Activated naive CD8-positive, alpha-beta T cell (primary cell): Measurements from ENCODE around the gene GFOD2.

Experiments used
- H3K27ac Mint-ChIP-seq: one replicate; pipeline ENCODE4 v1.8.0; 2021; ENCODE audit warnings: mixed read lengths
- H3K27me3 Mint-ChIP-seq: one replicate; pipeline ENCODE4 v1.8.0; 2021; ENCODE audit warnings: mixed read lengths
- H3K36me3 Mint-ChIP-seq: one replicate; pipeline ENCODE4 v1.8.0; 2021; ENCODE audit warnings: mixed read lengths
- H3K4me1 Mint-ChIP-seq: one replicate; pipeline ENCODE4 v1.8.0; 2021; ENCODE audit warnings: low read depth, mixed read lengths
- H3K4me3 Mint-ChIP-seq: one replicate; pipeline ENCODE4 v1.8.0; 2021; ENCODE audit warnings: mild to moderate bottlenecking, mixed read lengths
- H3K9me3 Mint-ChIP-seq: one replicate; pipeline ENCODE4 v1.8.0; 2021; ENCODE audit warnings: low read depth, mixed read lengths

Gene GFOD2

DNA sequence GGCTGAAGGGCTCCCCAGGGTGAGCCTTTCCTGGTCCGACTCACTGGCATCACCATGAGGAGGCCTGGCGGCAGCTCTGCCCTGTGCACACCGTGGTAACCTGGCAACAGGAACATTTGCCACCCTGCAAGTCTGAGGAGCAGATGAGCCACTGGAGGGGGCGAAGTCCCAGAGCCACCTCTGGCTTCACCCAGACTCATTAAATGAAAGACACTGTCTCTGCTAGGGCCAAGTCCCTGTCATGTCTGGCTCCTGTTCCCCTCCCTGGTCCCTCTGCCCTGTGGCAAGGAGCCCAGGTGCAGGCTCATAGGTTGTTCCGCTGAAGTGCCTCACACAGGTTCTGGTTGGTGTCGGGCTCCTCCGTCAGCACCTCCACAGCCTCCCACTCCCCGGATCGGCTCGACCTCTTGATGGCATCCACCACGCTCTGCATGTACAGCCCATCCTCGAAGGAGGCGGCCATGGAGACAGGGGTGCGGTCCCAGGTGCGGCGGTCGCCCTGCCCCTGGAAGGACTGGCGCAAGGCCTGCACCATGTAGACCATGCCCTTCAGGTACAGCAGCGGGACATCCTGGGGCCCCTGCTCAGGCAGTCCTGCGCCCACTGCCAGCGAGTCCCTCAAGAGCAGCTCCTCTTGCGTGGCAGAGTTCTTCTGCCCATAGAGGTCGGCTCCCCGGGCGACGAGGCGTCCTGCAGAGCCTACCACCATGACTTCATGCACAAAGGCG lies 44.1 kb downstream of the GFOD2 start:
- Mint-ChIP-seq H3K4me3 (no peak overlapping the region), H3K36me3 (no peaks in the 10 kb centered on the region), H3K27me3 (no peaks in the 10 kb centered on the region), H3K4me1 (no peaks in the 10 kb centered on the region), H3K9me3 (no peaks in the 10 kb centered on the region), H3K27ac (no peak overlapping the region)

DNA sequence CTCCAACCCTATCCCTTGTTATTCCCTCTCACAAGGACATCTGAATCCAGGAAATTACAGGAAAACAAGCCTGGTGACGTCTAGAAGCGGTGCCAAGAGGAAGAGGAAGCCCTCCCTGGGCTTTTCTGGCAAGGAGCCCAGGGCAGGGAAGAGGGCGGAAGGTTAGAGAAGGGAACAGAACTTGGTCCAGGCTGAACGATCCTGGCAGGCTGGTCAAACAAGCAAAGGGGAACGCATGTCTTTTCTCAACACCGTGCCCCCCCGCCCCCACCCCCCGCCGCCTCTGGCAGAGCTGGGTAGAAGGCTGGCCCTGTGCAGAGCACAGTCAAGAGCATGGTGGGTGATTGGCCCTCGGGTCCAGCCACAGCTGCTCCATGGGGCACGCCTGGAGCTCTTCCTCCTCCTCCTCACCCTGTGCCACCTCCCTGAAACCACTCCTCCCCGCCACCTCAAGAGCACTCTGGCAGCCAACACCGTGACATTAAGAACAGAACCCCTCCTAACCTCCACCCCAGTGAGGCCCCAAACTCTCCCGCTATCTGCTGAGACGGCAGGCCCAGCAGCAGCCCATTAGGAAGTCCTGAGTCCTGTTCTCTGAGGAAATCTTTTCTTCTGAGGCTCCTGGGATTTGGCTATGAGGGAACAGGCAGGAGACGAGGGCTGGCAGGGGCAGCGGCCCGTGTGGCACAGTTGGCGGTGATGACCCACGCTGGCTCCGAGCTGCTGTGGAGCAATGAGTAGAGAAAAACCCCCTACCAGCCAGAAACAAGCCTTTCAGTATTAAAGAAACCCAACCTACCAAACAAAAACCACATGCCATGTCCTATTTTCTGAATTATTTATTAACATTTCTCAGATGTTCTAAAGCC lies 45.2 kb downstream of the GFOD2 start:
- no peaks in the 10 kb centered on the region for H3K36me3 Mint-ChIP-seq
- H3K27me3 Mint-ChIP-seq: no peaks in the 10 kb centered on the region
- H3K9me3 Mint-ChIP-seq: no peaks in the 10 kb centered on the region
- H3K4me3 Mint-ChIP-seq: no peak overlapping the region
- H3K4me1 Mint-ChIP-seq: peaks cover 2% of the 10 kb centered on the region
- no peak overlapping the region for H3K27ac Mint-ChIP-seq

DNA sequence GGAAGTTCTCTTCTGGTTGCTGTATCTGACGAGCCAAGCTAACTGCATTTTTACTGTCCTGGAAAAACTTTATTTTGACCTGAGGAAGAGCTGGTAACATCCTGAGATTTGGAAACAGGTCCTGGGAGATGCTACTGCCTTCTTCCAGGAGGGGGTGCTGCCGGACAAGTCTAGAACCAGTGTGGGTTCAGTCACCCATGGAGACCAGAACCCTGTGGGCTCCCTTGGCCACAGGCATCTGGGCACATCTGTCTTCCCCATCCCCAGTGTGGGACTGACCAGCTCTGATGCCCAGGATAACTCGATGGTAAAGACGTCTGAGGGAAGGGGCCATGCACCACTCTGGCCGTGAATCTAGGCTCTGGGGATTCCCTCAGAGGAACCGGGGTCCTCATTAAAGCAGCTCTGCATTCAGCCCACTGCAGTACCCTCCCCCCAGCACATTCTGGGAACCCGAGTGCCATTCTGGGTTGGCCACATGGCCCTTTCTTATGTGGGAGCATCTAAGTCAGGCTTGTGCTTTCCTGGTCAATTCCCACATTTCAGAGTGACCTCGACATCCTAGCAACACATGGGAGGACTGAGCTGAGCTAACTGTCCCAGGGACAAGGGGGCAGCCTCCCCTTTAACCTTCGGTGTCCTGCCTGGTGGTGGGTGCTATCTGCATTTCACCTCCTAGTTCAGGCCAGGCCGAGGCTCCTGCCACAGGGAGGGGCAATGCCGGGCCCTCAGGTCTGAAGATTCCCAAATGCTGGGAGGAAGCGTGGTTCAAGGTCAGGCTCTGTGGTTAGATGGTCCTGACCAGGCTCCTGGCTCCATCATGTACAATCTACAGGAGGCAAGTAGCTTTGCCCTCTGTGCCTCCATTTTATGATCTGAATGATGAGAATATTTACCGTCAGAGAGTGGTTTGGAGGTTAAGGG lies 46.1 kb downstream of the GFOD2 start:
- H3K36me3 Mint-ChIP-seq: no peaks in the 10 kb centered on the region
- peaks cover 3% of the 10 kb centered on the region for H3K4me1 Mint-ChIP-seq
- no peak overlapping the region for H3K27ac Mint-ChIP-seq
- no peak overlapping the region for H3K4me3 Mint-ChIP-seq
- no peaks in the 10 kb centered on the region for H3K27me3 Mint-ChIP-seq
- no peaks in the 10 kb centered on the region for H3K9me3 Mint-ChIP-seq

DNA sequence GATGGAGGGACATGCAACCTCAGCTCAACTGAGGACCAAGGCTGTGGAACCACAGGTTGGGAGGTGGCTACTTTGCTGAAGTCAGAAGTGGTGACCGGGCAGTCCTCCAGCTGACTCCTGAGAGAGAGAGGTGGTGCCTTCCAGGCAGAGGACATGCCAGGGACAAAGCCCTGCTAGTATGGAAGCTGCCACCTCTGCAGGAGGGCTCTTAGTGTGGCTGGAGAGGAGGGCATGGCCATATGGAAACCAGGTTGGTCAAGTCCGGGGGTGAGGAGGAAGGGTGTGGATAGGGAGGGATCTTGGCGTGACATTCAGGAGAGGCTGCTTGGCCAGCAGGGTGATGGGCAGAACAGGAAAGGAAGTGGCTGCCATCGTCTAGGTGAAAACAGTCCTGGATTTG lies 46.8 kb downstream of the GFOD2 start:
- Mint-ChIP-seq H3K36me3 (no peaks in the 10 kb centered on the region), H3K4me3 (no peak overlapping the region), H3K4me1 (peaks cover 6% of the 10 kb centered on the region), H3K27me3 (no peaks in the 10 kb centered on the region), H3K27ac (no peak overlapping the region), H3K9me3 (no peaks in the 10 kb centered on the region)

DNA sequence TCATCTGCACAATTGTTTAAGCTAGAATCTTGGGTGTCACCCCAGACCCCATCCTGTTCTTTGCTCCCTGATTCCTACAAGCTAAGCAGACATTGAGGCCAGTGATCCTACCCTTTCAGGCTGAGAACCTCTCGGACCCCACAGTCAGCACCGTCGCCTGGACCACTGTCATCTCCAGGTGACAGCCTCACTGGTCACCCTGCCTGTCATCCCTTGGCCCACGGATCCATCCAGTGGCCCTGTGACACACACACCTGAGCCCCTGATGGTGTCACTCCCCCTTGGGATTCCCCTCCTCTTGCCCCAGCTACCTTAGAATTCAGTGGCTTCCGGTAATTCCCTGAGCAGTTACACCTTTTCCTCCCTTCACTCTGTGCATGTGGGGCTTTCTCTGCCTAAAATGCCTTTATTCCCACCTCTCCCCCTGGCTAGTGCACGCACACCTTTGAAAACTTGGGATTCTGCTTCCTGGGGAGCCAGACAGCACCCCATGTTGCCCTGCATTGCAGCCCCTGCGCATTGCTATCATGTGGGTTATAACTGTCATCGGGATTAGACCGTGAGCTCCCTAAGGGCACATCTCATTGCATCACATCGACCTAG lies 49.5 kb downstream of the GFOD2 start:
- Mint-ChIP-seq H3K36me3 (peaks cover under 1% of the 10 kb centered on the region), H3K27ac (no peak overlapping the region), H3K27me3 (no peaks in the 10 kb centered on the region), H3K4me1 (peaks cover 14% of the 10 kb centered on the region), H3K4me3 (no peak overlapping the region), H3K9me3 (no peaks in the 10 kb centered on the region)

DNA sequence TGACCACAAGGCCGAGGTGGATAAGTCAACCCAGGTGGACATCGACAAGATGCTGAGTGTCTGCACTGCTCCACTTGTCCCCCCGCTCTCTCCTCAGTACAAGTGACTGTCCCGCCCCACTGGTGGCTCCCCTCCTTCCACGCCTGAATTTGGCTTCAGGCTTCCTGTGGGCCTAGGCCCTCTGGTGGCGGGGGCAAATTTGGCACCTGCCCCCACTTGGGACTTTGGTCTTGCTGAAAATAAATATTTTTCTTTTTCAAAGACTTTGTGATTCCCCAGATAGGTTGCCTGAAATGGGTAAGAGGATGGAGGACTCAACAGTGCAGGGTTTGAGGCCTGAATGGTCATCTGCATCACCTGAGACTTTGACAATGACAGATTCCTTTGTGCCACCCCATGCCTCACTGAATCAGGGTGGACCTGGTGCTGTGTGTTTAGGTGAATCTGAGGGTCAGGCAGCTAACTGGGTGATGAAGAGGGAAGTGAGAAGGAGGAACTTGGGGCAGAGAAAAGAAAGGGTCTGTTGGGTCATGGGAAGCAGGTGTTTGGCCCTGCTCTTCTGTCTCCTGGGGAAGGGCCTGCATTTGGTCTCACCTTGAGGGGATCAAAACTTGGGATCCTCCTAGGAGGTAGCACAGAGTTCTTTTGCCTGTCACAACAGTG lies 50.5 kb downstream of the GFOD2 start:
- peaks cover 5% of the 10 kb centered on the region for H3K36me3 Mint-ChIP-seq
- H3K4me3 Mint-ChIP-seq: no peak overlapping the region
- H3K27ac Mint-ChIP-seq: no peak overlapping the region
- no peaks in the 10 kb centered on the region for H3K9me3 Mint-ChIP-seq
- H3K4me1 Mint-ChIP-seq: peaks cover 14% of the 10 kb centered on the region
- no peaks in the 10 kb centered on the region for H3K27me3 Mint-ChIP-seq

DNA sequence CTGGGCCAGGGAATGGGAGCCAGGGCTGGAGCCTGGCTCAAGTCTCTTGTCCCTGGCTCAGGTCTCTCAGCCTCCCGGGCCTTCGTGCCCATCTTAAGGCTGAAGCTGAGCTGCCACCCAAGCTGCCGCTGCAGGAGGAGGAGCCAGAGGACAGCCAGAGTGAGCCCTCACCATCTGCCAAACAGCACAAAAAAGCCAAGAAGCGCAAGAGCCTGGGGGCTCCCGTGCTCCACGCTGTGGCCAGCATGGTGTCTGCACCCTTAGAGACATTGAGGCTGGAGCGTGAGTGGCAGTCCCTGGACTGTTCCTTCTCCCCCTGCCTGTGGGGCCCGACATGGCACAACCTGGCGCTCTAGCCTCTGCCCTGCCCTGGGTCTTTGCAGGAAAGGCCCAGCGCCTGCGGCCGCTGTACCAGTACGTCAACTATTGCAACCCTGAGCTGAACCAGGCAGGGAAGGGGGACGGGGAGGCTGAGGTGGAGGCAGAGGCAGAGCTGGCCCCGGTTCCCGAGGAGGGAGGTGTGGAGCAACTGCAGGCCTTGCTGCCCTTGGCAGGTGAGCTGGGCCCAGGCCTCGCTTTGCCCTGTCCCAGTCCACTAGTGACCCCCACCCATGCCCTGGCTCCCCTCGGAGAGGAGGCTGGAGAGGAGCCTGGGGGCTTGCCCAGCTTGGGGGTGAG lies 51.2 kb downstream of the GFOD2 start:
- Mint-ChIP-seq H3K36me3 (peaks cover 5% of the 10 kb centered on the region), H3K27ac (no peak overlapping the region), H3K4me1 (peaks cover 15% of the 10 kb centered on the region), H3K4me3 (peak overlapping the region; percentile 81), H3K9me3 (no peaks in the 10 kb centered on the region), H3K27me3 (no peaks in the 10 kb centered on the region)

DNA sequence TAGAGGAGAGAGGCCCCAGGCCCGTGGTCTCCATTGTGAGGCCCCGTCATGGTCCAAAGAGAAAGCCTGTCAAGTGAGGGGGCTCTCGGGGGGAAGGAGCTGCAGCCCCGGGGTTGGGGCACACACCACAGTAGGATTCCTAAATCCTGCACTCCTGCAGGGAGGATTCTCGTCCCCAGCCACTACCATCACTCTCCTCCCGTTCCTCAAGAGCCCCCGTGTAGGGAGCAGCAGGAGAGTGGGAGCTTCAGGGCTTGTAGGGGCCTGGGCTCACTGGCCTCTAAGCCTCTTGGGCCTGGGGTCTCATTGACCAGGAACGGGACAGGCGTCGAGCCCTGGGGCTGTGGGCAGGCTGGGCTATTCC lies 51.7 kb downstream of the GFOD2 start:
- H3K4me3 Mint-ChIP-seq: peak overlapping the region; percentile 81
- peaks cover 5% of the 10 kb centered on the region for H3K36me3 Mint-ChIP-seq
- no peaks in the 10 kb centered on the region for H3K9me3 Mint-ChIP-seq
- H3K27ac Mint-ChIP-seq: peak overlapping the region; percentile 68
- H3K27me3 Mint-ChIP-seq: no peaks in the 10 kb centered on the region
- peaks cover 16% of the 10 kb centered on the region for H3K4me1 Mint-ChIP-seq

DNA sequence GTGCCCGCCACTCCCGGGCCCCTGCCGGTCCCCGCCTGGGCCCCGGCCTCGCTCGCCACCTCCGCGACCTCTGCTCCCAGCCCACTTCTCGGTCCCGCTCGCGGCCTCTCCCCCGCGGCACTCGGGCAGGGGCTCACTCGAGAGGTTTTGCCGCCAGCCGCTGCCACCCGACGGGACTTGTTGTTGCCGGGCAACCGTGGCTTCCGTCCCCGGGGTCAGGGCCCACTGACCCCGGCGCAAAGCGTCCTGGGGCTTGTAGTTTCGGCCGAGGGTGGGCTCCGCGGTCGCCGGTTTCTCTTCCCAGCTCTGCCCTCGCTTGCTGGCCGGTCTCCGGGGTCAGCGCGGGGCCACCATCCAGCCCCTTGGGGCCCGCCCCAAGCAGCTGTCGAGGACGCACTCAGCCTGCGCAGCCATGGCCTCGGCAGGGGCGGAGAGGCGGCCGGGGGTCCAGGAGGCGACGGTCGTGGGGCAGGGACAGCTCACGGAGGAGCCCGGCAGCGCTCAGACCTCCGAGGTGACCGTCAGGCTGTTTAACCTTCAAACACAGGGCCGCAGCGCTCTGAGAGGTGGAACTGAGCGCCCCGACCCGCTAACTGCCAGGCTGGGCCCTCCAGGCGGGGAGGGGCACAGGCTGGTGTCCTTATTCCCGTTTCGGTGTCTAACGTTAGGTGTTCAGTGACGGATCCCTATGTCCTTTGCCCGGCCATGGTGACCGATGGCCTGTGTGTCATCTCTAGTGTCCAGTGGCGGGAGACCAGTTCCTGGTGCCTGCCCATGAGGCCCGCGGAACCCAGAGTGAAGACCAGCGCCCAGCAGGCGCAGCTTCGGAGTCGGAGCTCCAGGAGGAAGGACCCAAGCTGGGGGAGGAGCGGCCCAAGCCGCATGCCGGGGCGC lies 52.3 kb downstream of the GFOD2 start, which contains the start of the genes C16orf86 and ENKD1:
TSS of gene C16orf86 (plus strand) at position 256 of the 894 bp plus-strand sequence. CDS start at position 413, 157 bp downstream.
TSS of gene ENKD1 (minus strand) at position 192 of the 894 bp plus-strand sequence. CDS start 308 bp downstream, outside the sequence.
- Mint-ChIP-seq H3K36me3 (peaks cover 5% of the 10 kb centered on the region), H3K4me1 (peaks cover 16% of the 10 kb centered on the region), H3K9me3 (no peaks in the 10 kb centered on the region), H3K27ac (peak within 1 kb of the TSS; percentile 68), H3K27me3 (no peaks in the 10 kb centered on the region), H3K4me3 (peak within 1 kb of the TSS; percentile 81)

DNA sequence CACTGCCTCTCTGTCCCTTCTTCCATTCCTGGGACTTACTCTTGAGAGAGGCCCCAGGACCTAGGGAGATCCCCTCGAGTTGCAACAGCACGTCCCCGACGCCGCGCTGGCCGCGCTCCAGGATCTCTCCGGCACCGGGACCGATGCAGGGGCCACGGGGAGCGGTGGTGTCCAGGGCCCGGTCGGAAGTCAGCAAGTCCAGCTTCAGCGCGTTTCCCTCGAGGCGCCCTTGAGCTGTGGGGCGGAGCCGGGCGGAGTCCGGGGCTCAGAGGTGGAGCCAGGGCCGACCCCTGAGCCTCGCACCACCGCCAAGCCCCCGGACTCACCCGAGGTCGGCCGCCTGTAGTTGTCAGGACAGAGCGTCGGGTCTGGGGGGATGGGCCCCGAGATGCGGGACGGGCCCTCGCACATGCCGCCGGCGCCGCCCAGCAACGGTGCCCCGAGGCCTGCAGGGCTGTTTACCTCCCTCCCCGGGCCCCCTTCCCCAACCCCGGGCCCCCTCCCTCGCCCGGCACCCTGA lies 53.0 kb downstream of the GFOD2 start:
- Mint-ChIP-seq H3K4me1 (peaks cover 19% of the 10 kb centered on the region), H3K4me3 (peak overlapping the region; percentile 74), H3K27me3 (no peaks in the 10 kb centered on the region), H3K9me3 (no peaks in the 10 kb centered on the region), H3K27ac (no peak overlapping the region), H3K36me3 (peaks cover 5% of the 10 kb centered on the region)

DNA sequence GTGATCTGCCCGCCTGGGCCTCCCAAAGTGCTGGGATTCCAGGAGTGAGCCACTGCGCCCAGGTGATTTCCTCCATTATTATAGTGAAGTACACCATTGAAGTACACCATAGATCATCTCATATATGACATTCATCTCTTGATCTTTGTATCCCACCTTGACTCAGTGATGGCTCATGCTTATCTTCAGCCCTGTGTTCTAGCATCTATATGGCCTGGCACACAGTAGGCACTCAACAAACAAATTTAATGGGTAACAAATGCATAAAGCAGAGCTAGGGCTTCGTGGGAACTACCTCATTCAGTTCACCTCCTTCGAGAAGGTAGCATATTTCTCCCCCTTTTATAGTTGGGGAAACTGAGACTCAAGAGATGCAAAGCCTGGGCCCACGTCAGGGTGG lies 53.5 kb downstream of the GFOD2 start:
- Mint-ChIP-seq H3K36me3 (peaks cover 5% of the 10 kb centered on the region), H3K9me3 (no peaks in the 10 kb centered on the region), H3K4me1 (peaks cover 20% of the 10 kb centered on the region), H3K27me3 (no peaks in the 10 kb centered on the region), H3K4me3 (peak overlapping the region; percentile 74), H3K27ac (no peak overlapping the region)

DNA sequence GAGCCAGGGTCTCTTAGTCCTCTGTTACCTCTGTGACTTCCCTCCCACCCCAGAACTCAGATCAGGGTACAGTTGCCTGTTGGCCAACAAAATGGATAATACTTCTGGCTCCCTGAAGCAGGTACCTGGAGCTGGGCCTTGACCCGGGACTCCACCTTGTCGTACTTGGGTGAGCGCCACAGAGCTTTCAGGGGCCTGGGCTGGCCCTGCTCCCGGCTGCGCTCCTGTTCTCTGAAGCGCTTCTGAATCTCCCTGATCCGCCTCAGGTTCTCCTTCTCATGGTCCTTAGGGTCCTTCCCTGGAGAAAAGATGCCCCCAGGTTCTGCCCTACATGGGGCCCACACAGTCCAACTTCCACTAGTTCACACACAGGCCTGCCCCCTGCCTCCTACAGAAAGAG lies 54.2 kb downstream of the GFOD2 start:
- peaks cover 5% of the 10 kb centered on the region for H3K36me3 Mint-ChIP-seq
- H3K27ac Mint-ChIP-seq: no peak overlapping the region
- H3K9me3 Mint-ChIP-seq: no peaks in the 10 kb centered on the region
- no peaks in the 10 kb centered on the region for H3K27me3 Mint-ChIP-seq
- H3K4me3 Mint-ChIP-seq: peak overlapping the region; percentile 30
- H3K4me1 Mint-ChIP-seq: peaks cover 20% of the 10 kb centered on the region
